Measurements from ENCODE around the gene GULP1.

DNA sequence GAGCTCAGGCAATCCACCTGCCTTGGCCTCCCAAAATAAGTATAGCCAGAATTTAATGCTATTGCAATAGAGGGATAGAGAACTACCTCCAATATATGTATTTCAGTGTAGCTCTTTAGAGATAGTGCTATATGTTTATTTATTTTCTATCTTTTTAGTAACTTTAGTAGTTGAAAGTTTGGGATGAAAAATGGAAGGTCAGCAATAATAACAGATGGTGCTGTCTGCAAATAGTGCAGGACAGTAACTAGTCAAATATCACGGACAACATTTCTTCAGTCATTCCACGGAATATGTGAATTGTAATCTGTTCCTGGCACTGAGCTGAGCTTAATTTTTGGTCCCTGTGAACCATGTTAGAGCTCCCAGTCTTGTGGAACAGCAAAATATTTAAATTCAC is 43.2 kb upstream of the GULP1 start:
- TF ChIP-seq, protein P1, sequence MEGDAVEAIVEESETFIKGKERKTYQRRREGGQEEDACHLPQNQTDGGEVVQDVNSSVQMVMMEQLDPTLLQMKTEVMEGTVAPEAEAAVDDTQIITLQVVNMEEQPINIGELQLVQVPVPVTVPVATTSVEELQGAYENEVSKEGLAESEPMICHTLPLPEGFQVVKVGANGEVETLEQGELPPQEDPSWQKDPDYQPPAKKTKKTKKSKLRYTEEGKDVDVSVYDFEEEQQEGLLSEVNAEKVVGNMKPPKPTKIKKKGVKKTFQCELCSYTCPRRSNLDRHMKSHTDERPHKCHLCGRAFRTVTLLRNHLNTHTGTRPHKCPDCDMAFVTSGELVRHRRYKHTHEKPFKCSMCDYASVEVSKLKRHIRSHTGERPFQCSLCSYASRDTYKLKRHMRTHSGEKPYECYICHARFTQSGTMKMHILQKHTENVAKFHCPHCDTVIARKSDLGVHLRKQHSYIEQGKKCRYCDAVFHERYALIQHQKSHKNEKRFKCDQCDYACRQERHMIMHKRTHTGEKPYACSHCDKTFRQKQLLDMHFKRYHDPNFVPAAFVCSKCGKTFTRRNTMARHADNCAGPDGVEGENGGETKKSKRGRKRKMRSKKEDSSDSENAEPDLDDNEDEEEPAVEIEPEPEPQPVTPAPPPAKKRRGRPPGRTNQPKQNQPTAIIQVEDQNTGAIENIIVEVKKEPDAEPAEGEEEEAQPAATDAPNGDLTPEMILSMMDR (IDR thresholded peaks at IDR 0.05): no peak
- TF ChIP-seq POLR2A (IDR thresholded peaks at IDR 0.05): no peak
